Left lung (tissue), 10 donors: ENCODE measurements around the gene PCNX3. TPM values are rescaled to one million over a fixed set of nuclear protein-coding genes. Genes with fewer than 3 reads are reported as not detected.
A peak's percentile ranks its signal among the peaks of the same experiment; 100 is the strongest.

Experiments
- ATAC-seq: fragments of 200-7000 bp; cut with Tn5 transposase; one replicate; pipeline ENCODE4 v1.9.1; 2020; ENCODE audit warnings: moderate library complexity
- DNase-seq, 4 donors: peaks; one replicate each; pipeline ENCODE4 v3.0.0-alpha.2; 2013 to 2020
- H3K27ac ChIP-seq, 2 donors: fragments of 200-600 bp; sonication (generic) in 1 of 2; one replicate each; pipeline versions ENCODE4 v1.5.0 to v1.8.0; 2020 to 2021
- H3K27me3 ChIP-seq, 2 donors: fragments of 200-600 bp; sonication (generic) in 1 of 2; one replicate each; pipeline versions ENCODE4 v1.5.0 to v1.8.0; 2020 to 2021
- H3K36me3 ChIP-seq, 2 donors: fragments of 200-600 bp; sonication (generic) in 1 of 2; one replicate each; pipeline versions ENCODE4 v1.5.0 to v1.8.0; 2020 to 2021
- H3K4me1 ChIP-seq, 2 donors: fragments of 200-600 bp; one replicate each; pipeline ENCODE4 v1.8.0; 2021
- H3K4me3 ChIP-seq, 2 donors: fragments of 200-600 bp; sonication (generic) in 1 of 2; one replicate each; pipeline versions ENCODE4 v1.5.0 to v1.8.0; 2020 to 2021; ENCODE audit warnings: mild to moderate bottlenecking in 1 of 2
- H3K9me3 ChIP-seq, 2 donors: fragments of 200-600 bp; sonication (generic) in 1 of 2; one replicate each; pipeline versions ENCODE4 v1.5.0 to v1.8.0; 2020 to 2021
- CTCF ChIP-seq, 2 donors: fragments of 200-600 bp; sonication (generic) in 1 of 2; IDR thresholded peaks; one replicate each; pipeline versions ENCODE4 v1.5.0 to v1.8.0; 2021; ENCODE audit warnings: antibody characterized with exemption in 2 of 2
- intact Hi-C, 2 donors: fragments of 100-400 bp; cut with DNase I; formaldehyde crosslinking; loops; one replicate each; pipeline versions ENCODE4 v1.11.2 to v1.14.2; 2022
- polyA plus RNA-seq, 6 donors: library from polyadenylated mRNA; unstranded; fragments of 120-200 nt; gene quantifications; one replicate each; pipeline ENCODE4 v1.2.1, GENCODE V29; 2013; ENCODE audit not compliant: insufficient read length in 6 of 6
- total RNA-seq, 2 donors: library from RNA; stranded (reverse); fragmentation: NEBNext Ultra II Directional; extraction: Animal tissue kit (Norgen Biotek cat#: 25700); gene quantifications; one replicate each; pipeline ENCODE4 v1.2.1, GENCODE V29; 2021
- donor health status: DM: no; HTN: yes; CAD: no.
- donor health status: DM: no; HTN: no; CAD: no.

PCNX3 gene
- total and polyA plus RNA-seq, 8 donors = 19.9 to 44.5 (median 26.2) TPM

DNA sequence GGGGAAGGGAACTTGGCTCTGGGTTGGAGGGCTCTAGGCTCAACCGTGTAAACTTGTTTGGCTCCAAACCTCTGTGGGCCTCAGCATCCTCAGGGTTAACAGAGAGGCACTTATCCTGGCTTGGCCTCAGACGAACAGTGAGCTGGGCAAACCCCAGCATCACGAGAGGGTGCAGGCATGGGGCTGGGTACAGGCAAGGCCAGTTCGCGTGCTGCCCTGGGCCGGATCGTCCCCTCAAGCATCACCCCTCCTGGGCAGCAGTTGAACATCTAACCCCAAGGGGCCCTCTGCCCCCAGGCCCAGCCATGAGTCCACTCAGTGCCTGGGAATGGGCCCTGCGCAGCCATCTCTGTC, 37.8 kb upstream of the PCNX3 start:
- H3K4me1 ChIP-seq = peaks cover 30 to 66% of the 10 kb centered on the region in 2 donors
- no peak for ATAC-seq

GRCh38 chr11:65578134-65578533, 37.4 kb upstream of the PCNX3 start:
- intact Hi-C loops = no loop called here
- no peak for DNase-seq
- H3K4me3 ChIP-seq = peak overlapping the region in 1 of 2 donors; percentile 91

More for the DNA sequence above, 37.8 kb upstream of the PCNX3 start:
- no peak for DNase-seq
- no peaks in the 10 kb centered on the region for H3K9me3 ChIP-seq
- peak overlapping the region; percentile 84 to 99 for H3K27ac ChIP-seq
- TF ChIP-seq CTCF (IDR thresholded peaks at IDR 0.05) = no peak
- peak overlapping the region; percentile 68 to 91 for H3K4me3 ChIP-seq
- intact Hi-C loops = no loop called here
- H3K27me3 ChIP-seq = no peaks in the 10 kb centered on the region
- H3K36me3 ChIP-seq = peaks cover 0 to 56% of the 10 kb centered on the region in 2 donors

DNA sequence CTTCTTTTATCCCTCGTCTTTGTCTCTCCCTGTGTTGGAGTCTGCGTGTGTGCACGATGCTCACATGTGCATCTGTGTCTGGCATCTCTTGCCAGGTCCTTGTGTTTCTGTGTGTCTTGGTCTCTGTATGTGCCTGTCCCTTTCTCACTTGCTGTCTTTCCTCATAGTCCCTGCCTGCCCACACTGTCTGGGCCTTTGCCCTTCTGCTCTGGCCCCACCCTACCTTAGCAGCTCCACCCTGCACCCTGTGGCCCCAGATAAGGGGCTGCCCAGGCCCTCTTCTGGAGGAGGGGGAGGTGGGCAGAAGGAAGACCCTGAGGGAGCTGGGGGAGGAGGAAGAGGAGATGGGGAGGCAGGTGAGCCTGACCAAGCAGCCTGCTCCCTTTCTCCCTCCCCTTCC, 36.9 kb upstream of the PCNX3 start:
- intact Hi-C loops = no loop called here
- ATAC-seq (no peak), DNase-seq (no peak)
- Histone ChIP-seq H3K4me3 (peak overlapping the region in 1 of 2 donors; percentile 91), H3K4me1 (peaks cover 25 to 57% of the 10 kb centered on the region in 2 donors), H3K9me3 (no peaks in the 10 kb centered on the region), H3K27me3 (no peaks in the 10 kb centered on the region), H3K27ac (peak overlapping the region in 1 of 2 donors; percentile 57), H3K36me3 (peaks cover 0 to 62% of the 10 kb centered on the region in 2 donors)
- TF ChIP-seq CTCF (IDR thresholded peaks at IDR 0.05) = no peak

More at GRCh38 chr11:65578134-65578533, 37.4 kb upstream of the PCNX3 start:
- no peaks in the 10 kb centered on the region for H3K27me3 ChIP-seq
- no peak for TF ChIP-seq CTCF (IDR thresholded peaks at IDR 0.05)
- H3K9me3 ChIP-seq = no peaks in the 10 kb centered on the region
- no peak for ATAC-seq
- peak overlapping the region in 1 of 2 donors; percentile 99 for H3K27ac ChIP-seq
- peaks cover 29 to 62% of the 10 kb centered on the region in 2 donors for H3K4me1 ChIP-seq
- peaks cover 0 to 60% of the 10 kb centered on the region in 2 donors for H3K36me3 ChIP-seq

GRCh38 chr11:65579291-65579690, 36.3 kb upstream of the PCNX3 start:
- Histone ChIP-seq H3K27me3 (no peaks in the 10 kb centered on the region), H3K9me3 (no peaks in the 10 kb centered on the region), H3K4me1 (peaks cover 22 to 53% of the 10 kb centered on the region in 2 donors), H3K36me3 (peaks cover 0 to 66% of the 10 kb centered on the region in 2 donors), H3K4me3 (no peak overlapping the region), H3K27ac (no peak overlapping the region)
- intact Hi-C loops = no loop called here
- DNase-seq = no peak
- TF ChIP-seq CTCF (IDR thresholded peaks at IDR 0.05) = no peak
- no peak for ATAC-seq

GRCh38 chr11:65580031-65580692, 35.4 kb upstream of the PCNX3 start:
- DNase-seq (no peak), ATAC-seq (no peak)
- no peak overlapping the region for H3K27ac ChIP-seq
- no peaks in the 10 kb centered on the region for H3K27me3 ChIP-seq
- no peak overlapping the region for H3K4me3 ChIP-seq
- no peaks in the 10 kb centered on the region for H3K9me3 ChIP-seq
- H3K4me1 ChIP-seq = peaks cover 16 to 44% of the 10 kb centered on the region in 2 donors
- no peak for TF ChIP-seq CTCF (IDR thresholded peaks at IDR 0.05)
- peaks cover 0 to 73% of the 10 kb centered on the region in 2 donors for H3K36me3 ChIP-seq
- intact Hi-C loops = no loop called here
